ENCODE results near the gene EIF2AK3.
"Not testable (repeated sequence)": the region's sequence is repeated elsewhere in the genome, so short reads cannot be mapped to it uniquely, and the experiment has no call there.

Gene EIF2AK3

DNA sequence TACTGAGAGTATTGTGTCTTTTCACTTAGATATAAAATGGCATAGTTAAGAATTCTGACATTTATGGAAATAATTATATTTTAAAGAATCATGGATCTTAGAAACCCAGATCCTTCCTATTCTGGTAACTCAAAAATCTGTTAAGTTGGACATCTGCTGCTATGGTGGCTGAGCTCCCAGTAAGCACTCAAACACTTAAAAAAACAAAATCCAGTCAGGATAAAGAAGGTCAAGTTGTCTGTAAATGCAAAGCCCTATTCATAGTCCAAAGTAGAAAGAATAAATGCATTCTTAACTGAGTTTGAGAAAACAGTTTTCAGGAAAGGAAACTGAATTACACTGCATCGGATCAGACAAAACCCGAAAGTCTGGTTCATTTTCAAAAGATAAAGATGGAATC is 35.6 kb downstream of the EIF2AK3 start:
- DNase-seq = no peak

DNA sequence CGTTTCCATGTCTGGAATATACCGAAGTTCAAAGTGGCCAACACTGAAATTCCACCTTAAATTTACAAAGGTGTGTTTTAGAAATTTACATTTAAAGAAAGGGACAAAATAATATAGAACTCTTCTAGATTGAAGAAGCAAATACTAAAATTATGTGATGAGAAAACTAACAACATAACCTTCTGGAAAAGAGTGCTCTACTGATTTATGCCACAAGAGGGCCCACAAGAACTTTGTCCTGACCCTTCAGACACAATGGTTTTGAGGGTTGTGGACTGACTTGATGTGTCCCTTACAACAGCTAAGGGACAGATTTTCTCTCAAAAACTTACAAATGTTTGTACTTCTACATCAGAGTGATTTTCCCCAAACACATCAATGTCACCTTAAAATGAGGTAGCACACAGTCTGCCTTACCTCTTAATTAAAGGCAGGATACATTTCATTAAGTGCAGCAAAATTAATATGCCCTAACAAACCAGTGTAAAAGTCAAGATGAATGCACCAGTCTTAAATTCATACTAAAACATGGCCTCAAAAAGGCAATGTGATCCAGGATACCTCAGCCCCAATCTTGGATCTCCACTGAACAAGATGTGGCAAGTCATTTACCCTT is 36.2 kb downstream of the EIF2AK3 start:
- DNase-seq = peak; percentile 23

DNA sequence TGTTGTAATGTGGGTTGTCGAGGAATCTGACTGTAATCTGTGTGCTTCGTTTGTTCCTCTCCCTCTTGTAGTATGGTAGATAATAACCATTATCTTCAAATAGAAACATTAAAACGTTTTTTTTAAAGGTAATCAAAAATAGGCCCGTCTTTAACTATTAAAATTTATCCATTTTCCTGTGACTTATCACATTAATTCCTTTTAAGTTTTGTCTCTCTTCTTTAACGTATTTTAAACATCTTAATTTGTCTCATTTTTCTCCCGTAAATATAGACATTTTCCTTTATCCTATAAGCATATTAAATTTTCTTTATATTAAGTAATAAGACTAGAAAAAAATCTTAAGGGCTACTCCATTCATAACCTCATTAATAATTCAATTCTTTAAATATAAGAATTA is 41.3 kb downstream of the EIF2AK3 start:
- no peak for DNase-seq

DNA sequence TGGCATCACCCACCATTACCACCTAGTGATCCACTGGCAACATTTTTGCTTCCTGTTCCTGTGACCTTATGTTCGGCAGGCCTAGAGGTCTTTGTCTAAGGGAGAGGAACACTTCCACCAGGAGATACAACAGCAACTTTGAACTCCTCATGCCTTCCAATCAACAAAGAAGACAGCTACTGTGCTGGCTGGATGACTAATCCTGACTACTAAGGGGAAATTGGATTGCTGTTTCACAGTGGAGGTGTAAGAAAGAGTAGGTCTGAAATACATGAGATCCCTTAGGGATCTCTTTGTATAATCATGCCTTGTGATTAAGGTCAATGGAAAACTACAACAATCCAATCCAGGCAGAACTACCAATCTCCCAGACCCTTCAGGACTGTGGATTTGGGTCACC is 45.2 kb downstream of the EIF2AK3 start:
- no peak for DNase-seq

DNA sequence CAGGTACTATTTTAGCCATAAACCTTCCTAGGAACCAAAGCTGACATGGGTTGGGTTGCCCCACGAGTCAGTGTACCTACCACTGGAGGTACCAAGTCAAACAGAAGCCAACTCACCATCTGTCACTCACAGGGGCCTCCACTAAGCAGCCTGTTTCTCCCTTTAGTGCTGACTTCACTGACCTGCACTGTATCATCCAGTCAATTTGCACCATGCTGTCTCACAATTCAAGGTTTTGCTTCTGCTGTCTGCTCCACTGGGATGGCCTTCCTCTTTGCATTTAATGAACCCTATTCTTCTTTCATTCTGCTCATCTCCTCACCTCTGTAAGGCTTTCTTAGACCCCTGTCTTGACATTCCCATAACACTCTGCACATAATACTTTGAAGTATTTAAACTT is 47.2 kb downstream of the EIF2AK3 start:
- no peak for DNase-seq

DNA sequence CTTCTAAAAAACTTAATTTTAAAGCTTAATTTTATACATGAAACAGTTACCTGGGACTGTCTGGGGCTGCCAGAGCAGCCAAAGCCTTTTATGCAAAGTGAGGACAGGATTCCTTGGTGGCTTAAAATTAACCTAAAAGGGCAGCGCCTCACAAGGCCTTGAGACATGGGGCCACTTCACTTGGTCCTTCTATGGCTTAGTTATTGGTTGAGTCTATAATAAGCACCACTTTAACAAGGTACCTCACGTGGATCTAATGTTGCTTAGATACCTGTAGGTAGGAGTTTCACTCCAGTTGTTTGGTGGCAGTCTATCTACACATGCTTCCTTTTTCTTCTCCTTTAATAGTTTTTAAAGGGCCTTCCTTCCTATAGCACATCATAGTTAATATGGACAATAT is 51.6 kb downstream of the EIF2AK3 start:
- DNase-seq = no peak

DNA sequence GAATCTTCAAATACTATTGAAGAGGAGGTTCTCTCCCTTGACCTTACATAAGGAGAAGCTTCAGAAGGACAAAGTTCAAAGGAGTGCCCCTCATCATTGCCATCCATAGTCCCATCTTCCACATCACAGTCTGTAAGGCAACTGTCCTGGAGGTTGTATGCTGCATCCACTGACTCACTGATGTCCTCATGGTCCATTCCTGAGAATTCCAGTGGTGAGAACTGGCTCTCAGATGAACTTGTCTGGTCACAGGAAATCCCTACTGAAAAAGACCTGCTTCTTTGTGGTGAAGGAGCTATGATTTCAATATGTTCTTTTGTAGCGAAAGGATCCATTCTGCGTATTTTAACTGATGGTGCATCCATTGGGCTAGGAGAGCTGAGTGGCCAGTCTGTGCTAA is 52.2 kb downstream of the EIF2AK3 start:
- DNase-seq = no peak

DNA sequence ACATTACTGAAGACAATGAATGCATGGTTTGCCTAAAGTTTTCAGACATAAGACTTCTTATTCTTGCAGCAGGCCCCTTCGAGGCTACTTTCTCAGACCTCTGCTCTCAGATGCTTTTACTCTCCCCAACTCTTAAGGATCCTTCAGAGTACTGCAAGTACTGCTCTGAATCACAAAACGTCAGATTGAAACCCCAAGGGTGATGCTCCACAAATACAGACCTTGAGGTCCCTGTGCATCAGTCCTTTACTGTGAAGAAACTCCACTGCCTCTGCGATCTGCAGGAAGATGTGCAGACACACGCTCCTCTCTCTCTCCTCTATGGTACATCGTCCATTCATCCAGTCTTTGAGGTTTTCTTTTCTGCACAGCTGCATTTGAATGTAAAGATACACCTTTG is 52.8 kb downstream of the EIF2AK3 start:
- no peak for DNase-seq

DNA sequence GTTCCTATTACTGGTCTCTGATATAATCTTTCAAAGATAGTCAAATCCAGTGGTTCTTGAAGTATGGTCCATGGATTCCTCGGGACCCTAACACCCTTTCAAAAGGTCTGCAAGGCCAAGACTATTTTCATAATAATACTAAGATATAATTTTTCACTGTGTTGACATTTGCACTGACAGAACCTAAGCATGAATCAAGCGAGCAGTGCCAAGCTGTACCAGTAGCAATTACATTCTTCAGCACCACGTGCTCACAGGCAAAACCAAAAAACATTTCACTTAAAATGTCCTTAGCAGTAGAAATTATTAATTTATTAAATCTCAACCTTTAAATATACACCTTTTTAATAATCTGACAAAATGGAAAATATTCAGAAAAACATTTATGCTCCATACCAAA is 59.1 kb downstream of the EIF2AK3 start:
- no peak for DNase-seq

DNA sequence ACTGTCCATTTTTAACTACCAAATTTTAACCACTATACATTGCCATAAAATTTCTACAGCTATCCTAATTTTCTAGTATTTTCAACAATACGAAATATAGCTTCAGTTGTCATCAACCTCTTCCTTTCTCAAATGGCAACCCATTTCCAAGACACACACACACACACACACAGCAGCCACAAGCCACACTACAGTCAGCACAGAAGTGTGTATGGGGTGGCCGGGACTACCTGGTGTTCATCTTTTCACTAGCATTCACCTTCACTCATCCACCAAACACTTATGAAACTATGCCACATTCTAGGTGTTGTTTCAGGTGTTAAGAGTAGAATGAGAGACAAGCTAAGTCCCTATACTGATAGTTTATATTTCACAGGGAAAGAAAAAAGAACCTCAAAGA is 62.9 kb downstream of the EIF2AK3 start:
- no peak for DNase-seq

DNA sequence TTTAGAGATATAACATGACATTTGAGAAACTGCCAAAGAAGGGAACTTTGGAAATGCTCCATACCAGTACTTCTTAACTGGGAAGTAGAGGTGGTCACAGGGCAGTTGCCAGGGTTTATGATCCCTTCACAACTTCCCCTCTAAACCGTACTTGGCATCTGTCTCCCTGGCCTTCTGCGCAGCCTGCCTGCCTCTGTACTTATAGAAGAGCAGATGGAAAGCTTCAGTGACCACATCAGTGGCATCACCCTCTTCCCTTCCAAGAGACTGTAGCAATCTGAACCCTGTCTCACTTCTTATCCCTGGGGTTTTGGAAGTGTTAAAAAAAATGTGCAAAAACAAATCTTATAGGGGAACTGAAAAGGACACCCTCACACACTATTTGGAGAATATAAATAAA is 64.1 kb downstream of the EIF2AK3 start:
- DNase-seq = no peak

DNA sequence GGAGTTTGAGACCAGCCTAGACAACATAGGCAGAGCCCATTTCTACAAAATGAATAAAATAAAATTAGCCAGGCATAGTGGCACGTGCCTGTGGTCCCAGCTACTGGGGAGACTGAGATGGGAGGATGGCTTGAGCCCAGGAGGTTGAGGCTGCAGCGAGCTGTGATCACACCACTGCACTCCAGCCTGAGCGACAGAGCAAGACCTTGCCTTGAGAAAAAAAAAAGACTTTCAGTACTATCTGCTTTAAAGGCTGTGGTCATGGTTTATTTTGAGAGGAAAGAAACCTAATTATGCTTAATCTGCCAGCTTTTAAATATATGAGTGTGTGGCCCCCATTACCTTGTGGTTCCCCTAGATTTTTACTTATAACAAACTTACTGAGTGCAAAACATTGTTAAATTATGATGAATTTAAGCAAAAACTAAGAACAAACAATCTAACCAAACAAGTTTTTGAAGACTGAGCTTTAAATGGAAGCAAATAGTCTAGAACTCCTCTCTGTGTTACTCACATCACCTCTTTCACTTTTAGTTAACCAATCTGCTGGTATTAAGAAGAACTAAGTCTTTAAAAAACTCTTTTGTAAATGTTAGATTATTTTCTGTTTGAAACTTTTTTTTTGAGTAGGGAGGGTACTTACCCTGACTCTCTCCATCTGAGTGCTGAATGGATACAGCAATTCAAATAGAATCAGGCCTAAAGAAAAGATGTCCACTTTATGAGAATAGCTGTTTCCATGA is 65.4 kb downstream of the EIF2AK3 start:
- no peak for DNase-seq

DNA sequence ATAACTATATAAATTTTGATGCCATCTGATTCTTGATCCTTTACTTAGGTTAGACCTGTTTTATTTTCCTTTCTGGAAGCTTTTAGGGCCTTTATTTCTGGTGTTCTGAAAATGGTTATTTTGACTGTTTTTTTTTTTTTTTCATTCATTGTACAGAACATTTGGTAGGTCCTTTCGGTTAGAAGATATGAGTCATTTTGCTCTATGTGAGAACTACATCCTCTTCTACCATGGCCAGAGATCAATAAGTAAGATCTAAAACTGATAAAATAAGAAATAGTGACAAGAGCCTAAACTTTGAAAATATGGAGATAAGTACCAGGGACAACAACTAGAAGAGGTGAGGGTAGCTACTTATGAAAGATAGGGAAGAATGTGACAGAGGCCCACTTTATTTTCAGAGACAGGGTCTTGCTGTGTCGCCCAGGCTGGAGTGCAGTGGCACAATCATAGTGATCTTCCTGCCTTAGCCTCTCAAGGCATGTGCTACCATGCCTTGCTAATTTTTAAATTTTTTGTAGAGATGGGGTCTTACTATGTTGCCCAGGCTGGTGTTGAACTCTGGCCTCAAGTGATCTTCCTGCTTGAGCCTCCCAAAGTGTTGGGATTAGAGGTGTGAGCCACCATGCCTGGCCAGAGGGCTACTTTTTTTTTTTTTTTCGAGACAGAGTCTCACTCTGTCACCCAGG is 66.5 kb downstream of the EIF2AK3 start:
- DNase-seq = no peak

DNA sequence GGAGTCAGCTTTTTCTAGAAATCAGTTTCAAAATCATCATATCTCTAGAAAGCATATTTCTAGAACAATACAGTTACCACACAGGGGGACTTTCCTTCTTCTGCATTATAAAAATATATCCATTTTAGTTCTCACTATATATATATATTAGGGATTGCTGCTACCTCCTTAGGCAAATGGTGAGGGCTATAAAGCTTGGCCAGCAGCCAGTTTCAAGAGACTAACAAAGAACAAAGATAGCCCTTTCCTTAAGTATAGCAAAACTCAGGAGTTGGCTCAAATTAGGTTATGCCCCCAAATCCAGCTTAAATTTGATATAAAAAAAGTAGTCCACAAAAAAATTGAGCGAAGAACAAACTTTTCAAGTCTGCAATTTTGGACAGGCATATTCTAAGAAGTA is 70.0 kb downstream of the EIF2AK3 start:
- DNase-seq = no peak

DNA sequence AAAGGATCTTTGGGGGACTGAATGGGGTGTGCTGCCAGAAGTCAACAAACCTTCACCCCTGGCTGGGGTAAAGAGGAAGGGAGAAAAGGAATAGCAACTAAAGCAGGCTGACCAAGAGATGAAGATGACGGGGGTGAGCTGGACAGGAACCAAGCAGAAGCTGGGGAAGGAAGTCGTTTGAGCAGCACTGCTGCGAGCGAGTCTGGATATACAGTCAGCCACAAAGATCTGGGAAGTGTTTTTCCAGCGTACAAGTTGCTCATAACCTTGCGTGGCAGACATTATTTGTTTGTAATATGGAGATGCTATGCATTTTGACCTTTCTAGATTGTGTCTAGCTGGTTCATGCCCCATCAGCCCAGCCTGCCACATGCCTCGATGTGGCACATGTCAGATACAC is 71.2 kb downstream of the EIF2AK3 start:
- no peak for DNase-seq

DNA sequence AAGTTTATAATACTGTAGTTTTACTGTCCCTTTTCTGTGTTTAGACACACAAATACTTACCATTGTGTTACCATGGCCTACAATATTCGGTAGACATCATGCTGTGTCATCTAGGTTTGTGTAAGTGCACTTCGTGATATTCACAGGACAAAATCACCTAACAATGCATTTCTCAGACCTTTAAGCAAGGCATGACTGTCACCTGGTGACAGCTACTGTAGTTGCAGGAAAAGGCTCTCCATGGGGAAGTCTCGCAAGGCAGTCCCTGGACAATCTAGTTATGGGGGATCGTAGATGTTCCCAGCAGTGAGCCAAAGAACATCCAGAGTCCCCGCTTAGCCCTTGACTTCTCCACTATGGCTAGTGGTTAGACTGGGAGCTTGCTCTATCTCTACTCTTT is 73.1 kb downstream of the EIF2AK3 start:
- DNase-seq = no peak

DNA sequence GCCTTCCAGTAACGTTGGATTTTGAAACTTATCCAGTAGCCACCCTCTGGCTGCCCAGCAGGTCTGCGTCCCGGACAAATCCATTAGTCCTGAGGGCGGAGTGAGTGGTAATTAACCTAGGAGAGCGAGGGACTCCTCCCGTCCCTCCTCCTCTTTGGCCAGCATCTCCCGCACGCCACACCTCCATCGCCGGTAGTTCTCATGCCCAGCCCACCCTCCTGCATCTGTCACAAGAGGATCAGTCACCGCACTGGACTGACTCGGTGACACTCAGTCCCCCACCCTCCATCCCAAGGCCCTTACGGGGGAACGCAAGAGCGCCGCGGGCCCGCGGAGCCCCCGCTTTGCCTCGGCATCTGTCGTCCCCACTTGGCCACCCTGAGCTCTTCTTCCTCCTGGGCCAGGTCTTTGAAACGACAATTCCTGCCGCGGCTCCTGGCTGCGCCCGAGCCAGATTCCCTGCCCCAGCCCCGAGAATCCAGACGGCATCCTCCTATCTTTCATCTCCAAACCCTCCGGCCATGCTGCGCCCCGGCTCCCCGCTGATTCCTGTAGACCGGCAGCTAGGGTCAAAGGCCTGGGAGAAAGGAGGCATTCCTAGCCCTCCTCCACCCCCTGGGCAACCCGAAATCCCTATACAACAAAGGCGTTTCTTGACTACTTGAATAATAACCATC is 77.5 kb downstream of the EIF2AK3 start:
- DNase-seq = no peak

DNA sequence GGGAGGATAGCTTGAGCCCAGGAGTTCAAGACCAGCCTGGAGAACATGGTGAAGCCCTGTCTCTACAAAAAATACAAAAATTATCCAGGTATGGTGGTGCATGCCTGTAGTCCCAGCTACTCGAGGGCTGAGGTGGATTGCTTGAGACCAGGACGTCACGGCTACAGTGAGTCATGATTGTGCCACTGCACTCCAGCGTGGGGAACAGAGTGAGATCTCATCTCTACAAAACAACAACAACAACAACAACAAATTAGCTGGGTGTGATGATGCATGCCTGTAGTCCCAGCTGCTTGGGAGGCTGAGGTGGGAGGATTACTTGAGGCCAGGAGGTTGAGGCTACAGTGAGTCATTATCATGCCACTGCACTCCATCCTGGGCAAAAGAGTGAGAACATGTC is 81.0 kb downstream of the EIF2AK3 start:
- DNase-seq = not testable (repeated sequence)

DNA sequence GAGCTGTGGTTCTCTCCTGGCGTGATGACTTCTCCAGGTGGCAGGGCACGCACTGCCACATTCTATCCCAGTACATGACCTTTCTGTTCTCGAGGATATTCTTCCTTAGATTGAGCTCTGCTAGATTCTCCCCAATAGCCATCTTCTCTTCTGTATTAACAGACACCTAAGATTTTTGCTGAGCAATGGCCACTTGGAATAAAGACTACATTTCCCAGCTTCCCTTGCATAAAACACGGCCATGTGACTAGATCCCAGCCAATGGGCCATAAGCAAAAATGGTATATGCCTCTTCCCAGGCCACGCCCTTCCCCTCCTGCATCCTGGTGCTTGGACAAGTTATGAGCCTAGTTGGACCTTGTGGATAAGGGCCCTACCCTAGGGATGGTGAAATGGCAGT is 82.1 kb downstream of the EIF2AK3 start:
- no peak for DNase-seq

DNA sequence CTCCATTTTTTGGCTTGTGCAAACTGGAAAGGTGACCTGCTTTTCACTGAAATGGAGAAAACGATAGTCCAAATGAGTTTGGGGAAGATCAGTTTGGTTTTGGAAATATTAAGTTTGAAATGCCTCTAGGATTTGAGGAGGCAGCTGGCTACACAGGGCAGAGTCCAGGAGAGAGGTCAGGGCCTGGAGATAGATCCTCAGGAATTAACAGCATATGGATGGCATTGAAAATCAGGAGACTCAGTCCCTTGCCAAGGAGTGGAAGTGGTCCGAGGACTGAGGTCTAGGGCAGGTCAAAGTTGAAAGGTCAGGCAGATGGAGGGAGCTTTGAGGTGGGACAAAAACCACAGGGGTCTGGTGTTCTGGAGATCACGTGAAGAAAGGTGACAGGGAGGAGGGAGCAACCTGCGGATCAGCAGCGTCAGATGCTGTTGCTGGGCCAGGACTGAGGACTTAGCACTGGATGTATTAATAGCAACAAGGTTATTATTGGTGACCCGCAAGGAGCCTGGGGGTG is 83.7 kb downstream of the EIF2AK3 start:
- no peak for DNase-seq

DNA sequence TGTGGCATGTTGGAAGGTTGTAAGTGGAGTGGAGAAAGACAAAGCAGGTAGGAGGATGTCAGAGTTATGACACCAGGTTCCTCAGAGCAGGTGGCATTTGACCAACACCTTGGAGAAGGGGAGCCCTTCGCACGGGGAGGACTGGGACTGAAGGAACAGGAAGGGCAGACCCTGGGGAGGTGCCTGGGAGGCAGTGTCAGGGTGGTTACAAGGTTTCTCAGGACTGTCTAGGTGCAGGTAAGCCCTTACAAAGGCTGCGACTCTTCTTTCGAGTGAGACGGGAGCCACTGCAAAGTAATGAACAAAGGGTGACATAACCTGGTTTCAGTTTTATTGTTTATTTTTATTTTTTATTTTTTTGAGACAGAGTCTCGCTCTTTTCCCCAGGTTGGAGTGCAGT is 84.6 kb downstream of the EIF2AK3 start:
- DNase-seq = no peak

DNA sequence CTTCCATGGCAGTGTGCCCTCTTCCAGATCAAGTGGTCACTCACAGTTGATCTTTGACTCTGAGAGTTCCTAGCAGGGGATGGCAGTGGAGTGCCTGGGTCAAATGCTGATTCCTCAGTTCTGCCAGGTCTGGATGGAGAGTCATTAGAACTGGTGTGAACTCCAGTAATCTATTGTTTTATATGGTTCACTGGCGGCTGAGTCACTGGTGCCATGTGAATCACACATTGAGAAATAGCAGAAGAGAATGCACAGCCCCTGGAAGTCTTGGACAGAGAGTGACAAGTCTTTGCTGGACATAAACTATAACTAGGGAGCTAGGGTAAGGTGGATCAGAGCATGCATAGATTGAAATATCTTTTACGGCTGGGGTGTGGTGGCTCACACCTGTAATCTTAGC is 86.9 kb downstream of the EIF2AK3 start:
- no peak for DNase-seq

DNA sequence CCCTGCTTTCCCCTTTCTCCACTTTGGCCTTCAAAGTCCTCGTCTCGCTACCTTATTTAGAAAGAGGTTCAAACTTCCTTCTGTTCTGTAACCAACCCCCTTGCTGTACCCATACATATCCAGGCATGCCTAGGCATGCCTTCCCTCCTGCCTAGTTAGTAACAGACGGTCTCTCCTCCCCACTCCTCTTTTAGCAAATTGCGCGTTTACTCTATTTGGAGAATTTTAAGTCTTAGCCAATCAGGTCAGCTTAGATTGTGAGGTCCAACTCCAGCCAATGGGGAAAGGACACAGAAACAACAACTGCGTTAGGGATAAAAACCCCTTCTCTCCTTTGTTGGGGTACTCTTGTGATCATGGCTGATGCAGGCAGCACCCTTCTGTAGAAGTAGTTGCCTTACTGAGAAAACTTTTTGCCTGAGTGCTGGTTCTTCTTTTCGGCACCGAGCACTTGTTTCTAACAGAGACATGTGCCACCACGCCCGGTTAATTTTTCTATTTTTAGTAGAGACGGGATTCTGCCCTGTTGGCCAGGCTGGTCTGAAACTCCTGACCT is 88.8 kb downstream of the EIF2AK3 start:
- no peak for DNase-seq

Data from effector CD4-positive, alpha-beta T cell (primary cell).